NB4 (cell line): ENCODE data around the gene HOMER2.

ENCODE experiments used
- CTCF ChIP-seq: IDR thresholded peaks from one replicate; pipeline ENCODE4 v1.5.1; 2012; ENCODE audit warnings: low read depth, low read length
- MAX ChIP-seq: IDR thresholded peaks from 2 replicates; pipeline ENCODE4 v1.6.1; 2011; ENCODE audit warnings: low read depth, low read length
- MYC ChIP-seq: IDR thresholded peaks from 2 replicates; pipeline ENCODE4 v1.6.1; 2011; ENCODE audit warnings: low read depth, low read length
- POLR2A ChIP-seq: IDR thresholded peaks from 2 replicates; pipeline ENCODE4 v1.6.1; 2011; ENCODE audit warnings: mild to moderate bottlenecking; ENCODE audit not compliant: insufficient read length; ENCODE audit errors: extremely low read depth

- TF ChIP-seq CTCF (no peak), POLR2A (no peak), MYC (no peak), MAX (no peak)
These were observed 112.4 kb downstream of the HOMER2 start for GRCh38 chr15:82840166-82840565.
